Rectal smooth muscle tissue (tissue), 1 donor: ENCODE results near the gene P3H2.

ENCODE experiments used
- H3K27ac ChIP-seq: one replicate; pipeline ENCODE4 v1.7.0; 2013; ENCODE audit warnings: low read depth, low read length, inconsistent platforms
- H3K27me3 ChIP-seq: one replicate; pipeline ENCODE4 v1.7.0; 2013; ENCODE audit warnings: low read length; ENCODE audit not compliant: control insufficient read depth, insufficient read depth
- H3K36me3 ChIP-seq: one replicate; pipeline ENCODE4 v1.7.0; 2013; ENCODE audit warnings: low read length; ENCODE audit not compliant: control insufficient read depth, insufficient read depth
- H3K4me1 ChIP-seq: one replicate; pipeline ENCODE4 v1.7.0; 2013; ENCODE audit warnings: low read length; ENCODE audit not compliant: control insufficient read depth, insufficient read depth
- H3K4me3 ChIP-seq: one replicate; pipeline ENCODE4 v1.7.0; 2013; ENCODE audit warnings: low read length
- H3K9ac ChIP-seq: one replicate; pipeline ENCODE4 v1.7.0; 2013; ENCODE audit warnings: low read length

P3H2 gene

DNA sequence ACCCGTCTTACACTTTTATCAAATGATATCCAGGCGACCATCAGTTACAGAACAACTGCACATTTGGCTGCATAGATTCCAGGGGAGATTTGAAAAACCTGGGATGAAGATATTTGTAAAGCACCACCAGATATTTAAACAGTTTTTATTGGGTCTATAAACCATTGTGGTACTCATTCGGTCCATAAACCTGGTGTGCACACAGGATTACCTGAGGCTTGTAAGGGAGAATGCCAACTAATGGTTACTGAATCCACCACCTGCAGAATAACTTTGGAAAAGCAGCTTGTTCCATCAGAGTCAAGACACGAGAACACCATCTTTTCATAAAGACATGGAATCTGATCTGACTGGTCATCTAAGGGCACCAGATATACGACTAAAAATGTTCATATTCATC lies 80.6 kb downstream of the P3H2 start:
- no peaks in the 10 kb centered on the region for H3K36me3 ChIP-seq
- H3K27ac ChIP-seq: peak overlapping the region; percentile 3
- H3K4me1 ChIP-seq: peaks cover 51% of the 10 kb centered on the region
- H3K9ac ChIP-seq: no peak overlapping the region
- H3K4me3 ChIP-seq: no peak overlapping the region
- H3K27me3 ChIP-seq: no peaks in the 10 kb centered on the region

DNA sequence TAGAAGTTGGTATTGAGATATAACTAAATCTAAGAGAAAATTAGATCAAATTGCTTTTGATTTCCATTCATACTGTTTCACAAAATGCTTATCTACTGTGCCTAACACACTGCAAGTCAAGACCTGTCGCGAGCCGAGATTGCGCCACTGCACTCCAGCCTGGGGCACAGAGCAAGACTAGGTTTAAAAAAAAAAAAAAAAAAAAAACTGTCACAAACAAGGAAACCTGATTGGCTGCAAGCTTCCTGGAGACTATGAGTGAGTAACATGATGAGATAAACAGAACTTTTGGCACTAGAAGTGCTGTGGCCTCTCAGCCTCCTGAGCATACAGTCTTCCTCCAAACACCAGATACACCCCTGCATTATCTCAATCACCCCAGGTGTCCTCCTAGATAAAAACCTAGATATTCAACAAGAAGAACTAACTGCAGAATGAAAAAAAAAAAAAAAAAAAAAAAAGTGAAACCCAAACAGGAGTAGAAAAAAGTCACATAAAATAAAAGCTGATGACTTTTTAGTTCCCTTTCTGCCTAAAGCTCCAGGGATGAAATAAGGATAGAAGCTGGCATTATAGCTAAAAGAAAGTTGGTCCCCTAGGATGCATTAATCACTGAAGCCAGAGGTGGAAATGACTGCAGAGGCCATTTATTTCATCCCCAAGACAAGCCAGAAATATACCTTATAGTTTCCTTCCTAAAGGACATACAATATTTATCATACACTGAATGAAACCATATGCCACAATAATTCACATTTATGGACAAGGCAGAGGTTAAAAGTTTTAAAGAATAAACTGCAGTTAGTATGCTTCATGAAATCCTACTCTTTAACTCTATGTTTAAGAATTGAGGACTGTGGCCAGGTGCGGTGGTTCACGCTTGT lies 82.4 kb downstream of the P3H2 start:
- Histone ChIP-seq H3K27ac (peak overlapping the region; percentile 58), H3K4me3 (no peak overlapping the region), H3K4me1 (peaks cover 37% of the 10 kb centered on the region), H3K27me3 (no peaks in the 10 kb centered on the region), H3K36me3 (no peaks in the 10 kb centered on the region), H3K9ac (no peak overlapping the region)

- Histone ChIP-seq H3K4me3 (no peak overlapping the region), H3K9ac (no peak overlapping the region), H3K36me3 (no peaks in the 10 kb centered on the region), H3K27me3 (no peaks in the 10 kb centered on the region), H3K4me1 (peaks cover 26% of the 10 kb centered on the region), H3K27ac (peak overlapping the region; percentile 56)
Measured at GRCh38 chr3:190036631-190037030, 84.1 kb downstream of the P3H2 start.

DNA sequence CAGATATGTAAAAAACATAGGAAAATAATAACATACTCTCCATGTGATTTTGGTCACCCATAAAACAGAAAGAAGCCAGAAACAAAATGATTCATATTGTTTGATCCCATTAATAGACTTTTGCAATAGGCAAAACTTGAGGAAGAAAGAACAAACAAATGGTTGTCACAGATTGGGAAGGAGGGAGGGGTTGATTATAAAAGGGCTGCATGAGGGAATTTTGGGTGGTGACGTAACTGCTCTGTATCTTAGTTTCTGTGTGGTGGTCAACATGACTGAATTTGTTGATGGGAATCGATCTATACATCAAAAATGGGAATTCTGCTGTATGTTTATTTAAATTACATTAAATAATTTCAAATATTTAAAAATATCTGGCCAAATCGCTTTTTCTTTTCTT lies 86.3 kb downstream of the P3H2 start:
- peaks cover 21% of the 10 kb centered on the region for H3K4me1 ChIP-seq
- no peak overlapping the region for H3K27ac ChIP-seq
- H3K4me3 ChIP-seq: no peak overlapping the region
- H3K27me3 ChIP-seq: no peaks in the 10 kb centered on the region
- H3K36me3 ChIP-seq: no peaks in the 10 kb centered on the region
- no peak overlapping the region for H3K9ac ChIP-seq

DNA sequence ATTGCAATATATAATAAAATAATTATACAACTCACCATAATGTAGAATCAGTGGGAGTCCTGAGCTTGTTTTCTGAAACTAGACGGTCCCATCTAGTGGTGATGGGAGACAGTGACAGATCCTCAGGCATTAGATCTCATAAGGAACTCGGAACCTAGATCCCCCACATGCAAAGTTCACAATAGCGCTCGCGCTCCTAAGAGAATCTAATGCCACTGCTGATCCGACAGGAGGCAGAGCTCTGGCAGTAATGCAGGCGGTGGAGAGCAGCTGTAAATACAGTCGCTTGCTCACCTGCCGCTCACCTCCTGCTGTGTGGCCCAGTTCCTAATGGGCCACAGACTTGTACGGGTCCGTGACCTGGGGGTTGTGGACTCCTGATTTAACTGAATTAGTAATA lies 87.8 kb downstream of the P3H2 start:
- Histone ChIP-seq H3K27me3 (no peaks in the 10 kb centered on the region), H3K4me3 (no peak overlapping the region), H3K27ac (no peak overlapping the region), H3K4me1 (peaks cover 13% of the 10 kb centered on the region), H3K9ac (no peak overlapping the region), H3K36me3 (no peaks in the 10 kb centered on the region)

GRCh38 chr3:190031887-190032752 lies 88.6 kb downstream of the P3H2 start:
- H3K27ac ChIP-seq: peak overlapping the region; percentile 66
- no peak overlapping the region for H3K9ac ChIP-seq
- peaks cover 8% of the 10 kb centered on the region for H3K4me1 ChIP-seq
- no peak overlapping the region for H3K4me3 ChIP-seq
- no peaks in the 10 kb centered on the region for H3K36me3 ChIP-seq
- H3K27me3 ChIP-seq: no peaks in the 10 kb centered on the region

DNA sequence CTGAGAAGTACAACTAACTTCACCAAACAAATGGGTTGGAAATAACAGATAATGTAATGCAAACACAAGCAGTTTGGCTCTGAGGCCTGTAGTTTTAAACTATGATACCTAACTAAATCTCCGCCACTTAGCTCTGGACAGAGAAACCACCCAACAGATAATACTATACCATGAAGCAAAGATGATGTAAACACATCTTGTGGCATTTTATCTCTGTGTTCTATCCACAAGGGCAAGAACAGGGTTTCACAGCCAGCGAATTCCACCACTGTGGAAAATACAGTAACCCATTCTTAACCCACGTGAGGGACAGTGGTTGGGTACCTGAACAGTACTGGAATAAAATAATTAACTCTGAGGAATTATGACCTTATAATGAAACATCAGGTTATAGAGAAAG lies 93.6 kb downstream of the P3H2 start:
- no peaks in the 10 kb centered on the region for H3K27me3 ChIP-seq
- peak overlapping the region; percentile 65 for H3K27ac ChIP-seq
- H3K36me3 ChIP-seq: no peaks in the 10 kb centered on the region
- peak overlapping the region; percentile 31 for H3K4me3 ChIP-seq
- peaks cover 6% of the 10 kb centered on the region for H3K4me1 ChIP-seq
- H3K9ac ChIP-seq: no peak overlapping the region

DNA sequence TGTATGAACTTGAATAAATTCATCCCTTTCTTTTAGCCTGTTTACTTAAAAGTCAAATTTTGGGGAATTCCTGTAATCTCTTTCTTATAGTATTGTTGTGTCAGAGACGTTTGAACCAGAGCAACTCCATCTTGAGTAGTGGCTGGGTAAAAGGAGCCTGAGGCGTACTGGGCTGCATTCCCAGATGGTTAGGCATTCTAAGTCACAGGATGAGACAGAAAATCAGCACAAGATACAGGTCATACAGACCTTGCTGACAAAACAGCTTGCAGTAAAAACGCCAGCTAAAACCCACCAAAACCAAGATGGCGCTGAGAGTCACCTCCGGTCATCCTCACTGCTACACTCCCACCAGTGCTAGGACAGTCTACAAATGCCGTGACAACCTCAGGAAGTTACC lies 94.5 kb downstream of the P3H2 start:
- Histone ChIP-seq H3K36me3 (no peaks in the 10 kb centered on the region), H3K9ac (no peak overlapping the region), H3K4me1 (peaks cover 3% of the 10 kb centered on the region), H3K4me3 (peak overlapping the region; percentile 19), H3K27me3 (no peaks in the 10 kb centered on the region), H3K27ac (peak overlapping the region; percentile 75)

- H3K27ac ChIP-seq: no peak overlapping the region
- H3K4me3 ChIP-seq: no peak overlapping the region
- no peak overlapping the region for H3K9ac ChIP-seq
Measured at GRCh38 chr3:190024912-190025311, 95.8 kb downstream of the P3H2 start.

GRCh38 chr3:190019844-190020243 lies 100.9 kb downstream of the P3H2 start:
- Histone ChIP-seq H3K4me1 (peaks cover 3% of the 10 kb centered on the region), H3K9ac (no peak overlapping the region), H3K27me3 (no peaks in the 10 kb centered on the region), H3K27ac (no peak overlapping the region), H3K4me3 (no peak overlapping the region), H3K36me3 (no peaks in the 10 kb centered on the region)

More at GRCh38 chr3:190024912-190025311, 95.8 kb downstream of the P3H2 start:
- Histone ChIP-seq H3K27me3 (no peaks in the 10 kb centered on the region), H3K36me3 (no peaks in the 10 kb centered on the region), H3K4me1 (peaks cover 3% of the 10 kb centered on the region)

- Histone ChIP-seq H3K9ac (no peak overlapping the region), H3K36me3 (no peaks in the 10 kb centered on the region), H3K4me3 (no peak overlapping the region), H3K4me1 (peaks cover 3% of the 10 kb centered on the region), H3K27ac (no peak overlapping the region), H3K27me3 (no peaks in the 10 kb centered on the region)
Measured at GRCh38 chr3:190019006-190019405, 101.7 kb downstream of the P3H2 start.

- Histone ChIP-seq H3K4me1 (peaks cover 3% of the 10 kb centered on the region), H3K36me3 (no peaks in the 10 kb centered on the region), H3K27me3 (no peaks in the 10 kb centered on the region), H3K9ac (no peak overlapping the region), H3K4me3 (no peak overlapping the region), H3K27ac (no peak overlapping the region)
Measured at GRCh38 chr3:190018460-190018859, 102.2 kb downstream of the P3H2 start.
